ENCODE data around the gene ENPP3. TPM values are rescaled to one million over a fixed set of nuclear protein-coding genes. Genes with fewer than 3 reads are reported as not detected.
A peak's percentile ranks its signal among the peaks of the same experiment; 100 is the strongest.

ENPP3 gene
- total and polyA plus RNA-seq, 2 experiments from 2014 or later, result not detected

DNA sequence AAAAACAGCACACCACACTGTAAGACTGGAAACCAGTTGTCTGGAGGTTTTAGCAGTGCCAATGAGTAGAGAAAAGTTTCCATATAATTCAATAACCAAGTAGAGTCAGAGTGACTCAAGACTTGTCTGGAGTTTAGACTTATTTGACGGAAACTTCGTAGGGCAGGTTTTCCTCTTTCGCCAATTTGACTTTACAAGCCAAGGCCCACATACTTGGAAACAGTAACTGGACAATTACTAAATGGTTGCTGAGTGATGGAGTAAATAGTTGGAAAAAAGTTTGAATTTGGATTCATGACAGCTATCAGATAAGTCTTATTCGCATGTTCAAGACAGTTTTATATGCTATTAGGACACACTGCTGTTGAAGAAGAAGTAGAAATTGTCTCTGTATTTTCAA lies 121.8 kb downstream of the ENPP3 start:
- no peak overlapping the region for H3K9ac ChIP-seq
- peak; percentile 26 for DNase-seq
- no peak overlapping the region for H3K4me3 ChIP-seq
- H3K9me3 ChIP-seq (ENCODE audit: low read depth), result no peaks in the 10 kb centered on the region
- H4K20me1 ChIP-seq (ENCODE audit: insufficient read depth), result no peaks in the 10 kb centered on the region
- peaks cover 59% of the 10 kb centered on the region for H3F3A ChIP-seq (ENCODE audit: insufficient read depth)
- TF ChIP-seq EZH2phosphoT487 (IDR thresholded peaks at IDR 0.05; ENCODE audit: insufficient read depth, low read depth) (no peak), EZH2 (IDR thresholded peaks at IDR 0.05; ENCODE audit: insufficient read depth, poor library complexity, severe bottlenecking) (no peak)
- H3K27me3 ChIP-seq (replicated peaks; ENCODE audit: insufficient read depth), result no peaks in the 10 kb centered on the region
- H3K36me3 ChIP-seq (ENCODE audit: low read depth), result no peaks in the 10 kb centered on the region
- H3K27ac ChIP-seq, result no peak overlapping the region
- no peak overlapping the region for H2AFZ ChIP-seq
- in situ Hi-C loops (cut with MboI), result no loop called here
- H3K4me1 ChIP-seq (ENCODE audit: insufficient read depth), result peaks cover 78% of the 10 kb centered on the region
- 74 to 91% methylated on average over 4 of the region's 4 CpGs for WGBS, 2 experiments (ENCODE audit: low coverage in 1 of 2, low lambda C conversion rate in 2 of 2, missing lambda C conversion rate in 2 of 2)
- no peaks in the 10 kb centered on the region for H3K9me2 ChIP-seq (ENCODE audit: insufficient read depth)
- no peaks in the 10 kb centered on the region for H3K79me2 ChIP-seq (ENCODE audit: insufficient read depth)
- no peak overlapping the region for H3K4me2 ChIP-seq (ENCODE audit: unreplicated experiment)

DNA sequence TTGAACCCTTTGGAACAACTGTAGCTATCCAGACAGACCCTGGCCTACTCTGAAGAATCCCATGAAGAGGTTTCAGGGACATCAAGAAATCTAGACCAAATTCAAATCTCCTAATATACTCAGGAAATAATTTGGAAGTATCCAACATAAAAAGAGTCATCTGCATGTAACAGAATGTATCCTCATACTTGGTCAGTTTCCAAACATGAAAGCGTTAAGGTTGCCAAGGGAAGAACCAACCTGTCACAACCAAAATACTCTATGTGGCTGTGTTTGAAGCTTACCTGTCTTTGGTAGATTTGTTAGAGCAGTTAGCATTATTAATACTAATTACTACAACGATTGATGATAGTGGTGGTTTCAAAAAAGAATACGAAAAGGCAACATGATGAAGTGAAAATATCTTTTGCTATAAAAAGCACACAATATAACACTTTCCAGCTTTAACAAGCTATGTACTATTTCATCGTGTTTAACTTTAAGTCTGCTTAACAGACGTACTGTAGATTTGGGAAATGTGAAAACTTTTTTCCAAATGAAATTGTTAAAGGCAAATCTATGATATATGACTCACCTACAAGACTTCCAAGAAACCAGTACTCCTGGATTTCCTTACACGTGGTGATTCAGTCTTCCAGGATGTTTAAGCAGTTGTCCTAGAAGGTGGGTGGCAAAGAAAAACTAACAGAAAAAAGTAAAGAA lies 124.1 kb downstream of the ENPP3 start:
- H3K4me2 ChIP-seq (ENCODE audit: unreplicated experiment), result peak overlapping the region; percentile 31
- no peak overlapping the region for H3K4me3 ChIP-seq
- H3K4me1 ChIP-seq (ENCODE audit: insufficient read depth), result peaks cover 80% of the 10 kb centered on the region
- no peaks in the 10 kb centered on the region for H3K36me3 ChIP-seq (ENCODE audit: low read depth)
- H3K9me2 ChIP-seq (ENCODE audit: insufficient read depth), result no peaks in the 10 kb centered on the region
- in situ Hi-C loops (cut with MboI), result no loop called here
- H4K20me1 ChIP-seq (ENCODE audit: insufficient read depth), result no peaks in the 10 kb centered on the region
- no peaks in the 10 kb centered on the region for H3K79me2 ChIP-seq (ENCODE audit: insufficient read depth)
- no peaks in the 10 kb centered on the region for H3K27me3 ChIP-seq (replicated peaks; ENCODE audit: insufficient read depth)
- no peak overlapping the region for H2AFZ ChIP-seq
- TF ChIP-seq EZH2 (IDR thresholded peaks at IDR 0.05; ENCODE audit: insufficient read depth, poor library complexity, severe bottlenecking), result no peak
- no peak for TF ChIP-seq EZH2phosphoT487 (IDR thresholded peaks at IDR 0.05; ENCODE audit: insufficient read depth, low read depth)
- no peak overlapping the region for H3K9ac ChIP-seq
- H3F3A ChIP-seq (ENCODE audit: insufficient read depth), result peaks cover 59% of the 10 kb centered on the region
- 34 to 36% methylated on average over 6 of the region's 6 CpGs for WGBS, 2 experiments (ENCODE audit: low coverage in 1 of 2, low lambda C conversion rate in 2 of 2, missing lambda C conversion rate in 2 of 2)
- 0 out of 2 replicates have a peak overlapping the region, but pooled peaks have one; percentile 0 for H3K27ac ChIP-seq
- peak; percentile 82 for DNase-seq
- no peaks in the 10 kb centered on the region for H3K9me3 ChIP-seq (ENCODE audit: low read depth)

DNA sequence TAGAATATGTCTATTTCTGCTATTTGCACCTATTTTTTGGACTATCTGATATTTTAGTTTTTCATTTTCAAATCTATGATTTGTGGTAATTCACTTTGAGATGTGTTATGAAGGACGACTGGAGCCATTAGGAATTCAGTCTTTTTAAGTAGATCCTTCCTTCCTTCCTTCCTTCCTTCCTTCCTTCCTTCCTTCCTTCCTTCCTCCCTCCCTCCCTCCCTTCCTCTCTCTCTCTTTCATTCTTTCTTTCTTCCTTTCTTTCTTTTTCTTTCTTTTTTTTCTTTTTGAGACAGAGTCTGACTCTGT lies 124.6 kb downstream of the ENPP3 start:
- DNase-seq, result no peak
- Histone ChIP-seq H3F3A (ENCODE audit: insufficient read depth) (peaks cover 57% of the 10 kb centered on the region), H3K27me3 (replicated peaks; ENCODE audit: insufficient read depth) (no peaks in the 10 kb centered on the region), H3K36me3 (ENCODE audit: low read depth) (no peaks in the 10 kb centered on the region), H3K4me1 (ENCODE audit: insufficient read depth) (peaks cover 80% of the 10 kb centered on the region), H3K9ac (no peak overlapping the region), H3K27ac (0 out of 2 replicates have a peak overlapping the region, but pooled peaks have one; percentile 0), H3K79me2 (ENCODE audit: insufficient read depth) (no peaks in the 10 kb centered on the region), H3K4me2 (ENCODE audit: unreplicated experiment) (peak overlapping the region; percentile 31), H4K20me1 (ENCODE audit: insufficient read depth) (no peaks in the 10 kb centered on the region), H3K4me3 (no peak overlapping the region), H3K9me2 (ENCODE audit: insufficient read depth) (no peaks in the 10 kb centered on the region), H3K9me3 (ENCODE audit: low read depth) (no peaks in the 10 kb centered on the region), H2AFZ (no peak overlapping the region)
- in situ Hi-C loops (cut with MboI), result no loop called here
- TF ChIP-seq EZH2phosphoT487 (IDR thresholded peaks at IDR 0.05; ENCODE audit: insufficient read depth, low read depth), result no peak
- TF ChIP-seq EZH2 (IDR thresholded peaks at IDR 0.05; ENCODE audit: insufficient read depth, poor library complexity, severe bottlenecking), result no peak
- 52% methylated on average over 1 of the region's 1 CpG; no CpG with 5 or more reads in 1 of the 2 experiments for WGBS, 2 experiments (ENCODE audit: low coverage in 1 of 2, low lambda C conversion rate in 2 of 2, missing lambda C conversion rate in 2 of 2)

DNA sequence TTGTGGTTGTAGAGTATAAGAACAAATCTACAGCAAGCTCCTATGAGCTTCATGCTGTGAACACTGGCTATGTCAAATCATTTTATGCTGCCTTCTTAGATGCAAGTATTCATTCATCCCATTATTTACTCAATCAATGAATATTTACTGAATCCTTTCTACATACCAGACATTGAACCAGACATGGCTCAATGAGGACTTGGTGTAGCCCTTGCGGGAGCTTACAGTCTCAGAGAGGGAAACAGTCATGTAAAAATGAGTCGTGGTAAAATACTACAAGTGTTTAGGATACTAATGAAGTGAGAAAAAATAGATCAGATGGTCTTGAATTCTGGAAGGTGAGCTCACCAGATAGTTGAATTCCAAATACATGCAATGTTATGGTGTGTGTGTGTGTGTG lies 125.9 kb downstream of the ENPP3 start:
- Histone ChIP-seq H4K20me1 (ENCODE audit: insufficient read depth) (no peaks in the 10 kb centered on the region), H3K27me3 (replicated peaks; ENCODE audit: insufficient read depth) (no peaks in the 10 kb centered on the region), H2AFZ (no peak overlapping the region), H3K9me2 (ENCODE audit: insufficient read depth) (no peaks in the 10 kb centered on the region), H3K36me3 (ENCODE audit: low read depth) (no peaks in the 10 kb centered on the region), H3K4me2 (ENCODE audit: unreplicated experiment) (peak overlapping the region; percentile 10), H3K4me1 (ENCODE audit: insufficient read depth) (peaks cover 78% of the 10 kb centered on the region), H3K79me2 (ENCODE audit: insufficient read depth) (no peaks in the 10 kb centered on the region), H3F3A (ENCODE audit: insufficient read depth) (peaks cover 58% of the 10 kb centered on the region), H3K9me3 (ENCODE audit: low read depth) (no peaks in the 10 kb centered on the region), H3K27ac (no peak overlapping the region), H3K9ac (no peak overlapping the region), H3K4me3 (no peak overlapping the region)
- TF ChIP-seq EZH2 (IDR thresholded peaks at IDR 0.05; ENCODE audit: insufficient read depth, poor library complexity, severe bottlenecking) (no peak), EZH2phosphoT487 (IDR thresholded peaks at IDR 0.05; ENCODE audit: insufficient read depth, low read depth) (no peak)
- DNase-seq, result peak; percentile 58
- in situ Hi-C loops (cut with MboI), result no loop called here
- WGBS, 2 experiments (ENCODE audit: low coverage in 1 of 2, low lambda C conversion rate in 2 of 2, missing lambda C conversion rate in 2 of 2), result 63 to 67% methylated on average over 2 of the region's 2 CpGs

All from GM23248 (cell line).